H1 (cell line): ENCODE data around the gene CDHR5. TPM values are rescaled to one million over a fixed set of nuclear protein-coding genes. Genes with fewer than 3 reads are reported as not detected.

Experiments used
- CTCF ChIA-PET: fragments of 300-600 bp; sonication (Branson Sonifier 250); formaldehyde crosslinking; loops from one replicate; lab custom pipeline; 2021; ENCODE audit not compliant: partially characterized antibody; lab: Charles Lee
- POLR2A ChIA-PET: fragments of 300-600 bp; sonication (Branson Sonifier 250); formaldehyde crosslinking; loops from one replicate; lab custom pipeline; 2021; ENCODE audit warnings: inconsistent platforms; ENCODE audit not compliant: partially characterized antibody; lab: Charles Lee
- DNase-seq, 2 experiments: peaks; one replicate each; pipeline versions ENCODE4 v3.0.0 to v3.0.0-alpha.2; 2010 to 2022; ENCODE audit warnings: low spot score in 2 of 2, low read depth in 1 of 2, mixed read lengths in 1 of 2
- FAIRE-seq: peaks from 2 replicates; lab custom pipeline; 2011; peaks lifted over from hg19 to GRCh38; lab: Jason Lieb, UNC
- H2AFZ ChIP-seq: 2 replicates; pipeline ENCODE4 v1.8.1; 2012; ENCODE audit warnings: low read length, inconsistent platforms
- H2AK5ac ChIP-seq: 2 replicates; pipeline ENCODE4 v1.6.1; 2013; ENCODE audit warnings: low read depth, low read length
- H2BK120ac ChIP-seq: replicated peaks from 2 replicates; pipeline ENCODE3; 2013; ENCODE audit warnings: low read depth, low read length, inconsistent platforms
- H2BK12ac ChIP-seq: 2 replicates; pipeline ENCODE4 v1.6.1; 2013; ENCODE audit warnings: low read depth, low read length
- H2BK15ac ChIP-seq: 2 replicates; pipeline ENCODE4 v1.6.1; 2013; ENCODE audit warnings: low read length
- H2BK20ac ChIP-seq: 2 replicates; pipeline ENCODE4 v1.6.1; 2013; ENCODE audit warnings: low read length
- H2BK5ac ChIP-seq: 2 replicates; pipeline ENCODE4 v1.6.1; 2013; ENCODE audit warnings: low read depth, low read length
- H3K14ac ChIP-seq: 2 replicates; pipeline ENCODE4 v1.6.1; 2013; ENCODE audit warnings: inconsistent platforms; ENCODE audit not compliant: insufficient read length
- H3K18ac ChIP-seq: 2 replicates; pipeline ENCODE4 v1.6.1; 2013; ENCODE audit warnings: low read length; ENCODE audit errors: extremely low read depth
- H3K23ac ChIP-seq: 2 replicates; pipeline ENCODE4 v1.6.1; 2013; ENCODE audit warnings: inconsistent platforms; ENCODE audit not compliant: insufficient read length
- H3K23me2 ChIP-seq: 2 replicates; pipeline ENCODE4 v1.6.1; 2013; ENCODE audit warnings: low read depth, low read length
- H3K27ac ChIP-seq: 2 replicates; pipeline ENCODE4 v1.6.1; 2011; ENCODE audit warnings: low read depth, low read length, inconsistent platforms
- H3K27me3 ChIP-seq, 4 experiments: replicated peaks in 1 of 4; 1 replicate in 1 of 4; 2 replicates in 3 of 4; pipeline versions ENCODE4 v1.6.1 to v1.8.1; 2011 to 2013; ENCODE audit warnings: low read length in 3 of 4, mild to moderate bottlenecking in 3 of 4, inconsistent platforms in 2 of 4, mixed read lengths in 2 of 4, moderate library complexity in 1 of 4; ENCODE audit not compliant: control insufficient read depth in 3 of 4, insufficient read depth in 3 of 4; ENCODE audit errors: extremely low read depth in 1 of 4
- H3K36me3 ChIP-seq, 4 experiments: 2 replicates each; pipeline versions ENCODE4 v1.6.1 to v1.8.1; 2011 to 2013; ENCODE audit warnings: mild to moderate bottlenecking in 4 of 4, low read length in 3 of 4, moderate library complexity in 2 of 4, control low read depth in 1 of 4, inconsistent platforms in 1 of 4; ENCODE audit not compliant: insufficient read depth in 4 of 4, control insufficient read depth in 2 of 4
- H3K4ac ChIP-seq: replicated peaks from 2 replicates; pipeline ENCODE3; 2013; ENCODE audit warnings: low read length, low read depth, mixed read lengths, inconsistent platforms; ENCODE audit not compliant: insufficient read length
- H3K4me1 ChIP-seq, 4 experiments: replicated peaks in 1 of 4; 1 replicate in 1 of 4; 2 replicates in 3 of 4; pipeline versions ENCODE4 v1.6.1 to v1.8.1; 2011 to 2013; ENCODE audit warnings: low read length in 3 of 4, inconsistent platforms in 2 of 4, mixed read lengths in 1 of 4; ENCODE audit not compliant: insufficient read depth in 4 of 4, control insufficient read depth in 3 of 4
- H3K4me2 ChIP-seq, 2 experiments: 2 replicates each; pipeline versions ENCODE4 v1.6.1 to v1.8.1; 2011 to 2013; ENCODE audit warnings: low read depth in 2 of 2, low read length in 2 of 2, control low read depth in 1 of 2, inconsistent platforms in 1 of 2, mild to moderate bottlenecking in 1 of 2; ENCODE audit not compliant: insufficient read depth in 1 of 2
- H3K4me3 ChIP-seq, 4 experiments: fragments of 200-600, 300-600 bp in 1 of 4; sonication (generic), shearing (Covaris generic), sonication (Bioruptor Twin) in 1 of 4; 2 replicates each; pipeline versions ENCODE4 v1.5.1 to v1.8.1; 2011 to 2016; ENCODE audit warnings: low read length in 4 of 4, low read depth in 3 of 4, control low read depth in 2 of 4, inconsistent platforms in 2 of 4, mild to moderate bottlenecking in 2 of 4, mixed read lengths in 1 of 4, moderate library complexity in 1 of 4; ENCODE audit not compliant: insufficient read depth in 2 of 4; ENCODE audit errors: extremely low read depth in 1 of 4
- H3K56ac ChIP-seq: replicated peaks from 2 replicates; pipeline ENCODE3; 2013; ENCODE audit warnings: low read depth, mild to moderate bottlenecking, mixed read lengths, low read length, inconsistent platforms; ENCODE audit not compliant: insufficient read length
- H3K79me1 ChIP-seq: 2 replicates; pipeline ENCODE4 v1.6.1; 2013; ENCODE audit warnings: low read depth, low read length, control low read depth
- H3K79me2 ChIP-seq, 2 experiments: 2 replicates each; pipeline versions ENCODE4 v1.6.1 to v1.8.1; 2012 to 2013; ENCODE audit warnings: low read length in 2 of 2, mild to moderate bottlenecking in 2 of 2, inconsistent platforms in 1 of 2; ENCODE audit not compliant: insufficient read depth in 2 of 2, control insufficient read depth in 1 of 2
- H3K9ac ChIP-seq, 4 experiments: replicated peaks in 1 of 4; 1 replicate in 1 of 4; 2 replicates in 3 of 4; pipeline versions ENCODE4 v1.6.1 to v1.8.1; 2011 to 2013; ENCODE audit warnings: low read depth in 3 of 4, low read length in 3 of 4, control low read depth in 2 of 4, mild to moderate bottlenecking in 2 of 4, moderate library complexity in 2 of 4, inconsistent platforms in 1 of 4; ENCODE audit errors: extremely low read depth in 1 of 4
- H3K9me3 ChIP-seq, 2 experiments: 2 replicates each; pipeline versions ENCODE4 v1.6.1 to v1.8.1; 2012 to 2013; ENCODE audit warnings: mild to moderate bottlenecking in 2 of 2, moderate library complexity in 2 of 2, control low read depth in 1 of 2, inconsistent platforms in 1 of 2, low read depth in 1 of 2, low read length in 1 of 2, mixed read lengths in 1 of 2; ENCODE audit not compliant: insufficient read depth in 2 of 2
- H4K20me1 ChIP-seq, 2 experiments: replicated peaks in 1 of 2; 2 replicates each; pipeline versions ENCODE3 to v1.8.1; 2011 to 2013; ENCODE audit warnings: inconsistent platforms in 2 of 2, low read length in 2 of 2, mild to moderate bottlenecking in 1 of 2; ENCODE audit not compliant: insufficient read depth in 2 of 2, control insufficient read depth in 1 of 2
- H4K5ac ChIP-seq: 2 replicates; pipeline ENCODE4 v1.6.1; 2013; ENCODE audit warnings: low read length, low read depth, mixed read lengths, inconsistent platforms; ENCODE audit not compliant: insufficient read length
- H4K8ac ChIP-seq: 2 replicates; pipeline ENCODE4 v1.8.0; 2013; ENCODE audit warnings: mild to moderate bottlenecking, moderate library complexity, low read length, inconsistent platforms; ENCODE audit not compliant: insufficient read depth; ENCODE audit errors: extremely low read depth
- H4K91ac ChIP-seq: replicated peaks from 2 replicates; pipeline ENCODE3; 2013; ENCODE audit warnings: low read length, mixed read lengths, inconsistent platforms; ENCODE audit not compliant: insufficient read length
- CBX8 ChIP-seq: fragments of 300-800, 300-1000 bp; sonication (generic); IDR thresholded peaks from 2 replicates; pipeline ENCODE4 v1.7.1; 2016; ENCODE audit warnings: low read depth, low read length, borderline replicate concordance
- CHD1 ChIP-seq: IDR thresholded peaks from 2 replicates; pipeline ENCODE4 v1.6.1; 2012; ENCODE audit warnings: low read depth, low read length, improper control_type of control experiment
- CREB1 ChIP-seq: IDR thresholded peaks from 2 replicates; pipeline ENCODE4 v1.6.1; 2012; ENCODE audit warnings: inconsistent platforms
- JUND ChIP-seq: IDR thresholded peaks from 2 replicates; pipeline ENCODE4 v1.6.1; 2011; ENCODE audit warnings: mild to moderate bottlenecking, improper control_type of control experiment, low read length
- POU5F1 ChIP-seq: IDR thresholded peaks from 2 replicates; pipeline ENCODE4 v1.6.1; 2011; ENCODE audit warnings: low read depth, mild to moderate bottlenecking, low read length, moderate library complexity
- RAD21 ChIP-seq, 2 experiments: IDR thresholded peaks in 1 of 2; conservative IDR thresholded peaks in 1 of 2; 2 replicates each; pipeline ENCODE4 v1.6.1; 2011; ENCODE audit warnings: low read depth in 2 of 2, low read length in 2 of 2, improper control_type of control experiment in 1 of 2, inconsistent platforms in 1 of 2, mild to moderate bottlenecking in 1 of 2, moderate library complexity in 1 of 2
- SIN3A ChIP-seq, 2 experiments: IDR thresholded peaks in 1 of 2; conservative IDR thresholded peaks in 1 of 2; 2 replicates each; pipeline ENCODE4 v1.6.1; 2011 to 2012; ENCODE audit warnings: low read length in 2 of 2, improper control_type of control experiment in 1 of 2, low read depth in 1 of 2, mild to moderate bottlenecking in 1 of 2
- SIRT6 ChIP-seq: IDR thresholded peaks from one replicate; pipeline ENCODE4 v1.7.1; 2012; ENCODE audit warnings: low read length, inconsistent platforms
- SP1 ChIP-seq: IDR thresholded peaks from 2 replicates; pipeline ENCODE4 v1.6.1; 2011; ENCODE audit warnings: low read depth, low read length
- SP2 ChIP-seq: IDR thresholded peaks from 2 replicates; pipeline ENCODE4 v1.6.1; 2012; ENCODE audit warnings: mild to moderate bottlenecking, low read length, inconsistent platforms
- SRF ChIP-seq: IDR thresholded peaks from 2 replicates; pipeline ENCODE4 v1.6.1; 2011; ENCODE audit warnings: mild to moderate bottlenecking, low read depth, low read length, moderate library complexity
- SUZ12 ChIP-seq: fragments of 200-600 bp; sonication (generic); IDR thresholded peaks from 2 replicates; pipeline ENCODE4 v1.6.1; 2012; ENCODE audit warnings: mild to moderate bottlenecking, inconsistent platforms, low read length, moderate library complexity, mixed read lengths
- WGBS, 2 experiments: shearing (Covaris generic) in 1 of 2; methylation state at CpG; one replicate each; pipeline versions ENCODE4 v1.1.6 to v1.1.7; 2013 to 2015; ENCODE audit warnings: low lambda C conversion rate in 2 of 2, mixed read lengths in 2 of 2, inconsistent platforms in 1 of 2, low coverage in 1 of 2, missing lambda C conversion rate in 1 of 2; ENCODE audit not compliant: insufficient replicate concordance in 2 of 2, insufficient coverage in 1 of 2, insufficient read length in 1 of 2; ENCODE audit errors: extremely low coverage in 1 of 2, missing lambda C conversion rate in 1 of 2; 5-methylcytosine and 5-hydroxymethylcytosine counted together
- polyA plus RNA-seq, 7 experiments: library from polyadenylated mRNA; depleted of rRNA in 3 of 7; stranded (reverse) in 5 of 7; unstranded in 2 of 7; fragments of >200 nt in 5 of 7; fragments of 200-250 nt in 2 of 7; gene quantifications; 1 replicate in 5 of 7; 2 replicates in 1 of 7; 4 replicates in 1 of 7; pipeline versions ENCODE4 v1.2.1 to v1.2.3, GENCODE V29; 2011 to 2013; ENCODE audit warnings: missing spikeins in 2 of 7, mixed read lengths in 2 of 7
- total RNA-seq: library from RNA; stranded (reverse); fragmentation: NEBNext Ultra II Directional; extraction: Animal tissue kit (Norgen Biotek cat#: 25700); gene quantifications from 2 replicates; pipeline ENCODE4 v1.2.1, GENCODE V29; 2021
- TF ChIP-seq, protein P1 (sequence below): IDR thresholded peaks from 2 replicates; pipeline ENCODE4 v1.6.1; 2012; ENCODE audit warnings: inconsistent platforms

Gene CDHR5
- total and polyA plus RNA-seq, 2 of the 8 experiments (the other 6 are each of a cell fraction or from before 2014, with no cell fraction given) = not detected

DNA sequence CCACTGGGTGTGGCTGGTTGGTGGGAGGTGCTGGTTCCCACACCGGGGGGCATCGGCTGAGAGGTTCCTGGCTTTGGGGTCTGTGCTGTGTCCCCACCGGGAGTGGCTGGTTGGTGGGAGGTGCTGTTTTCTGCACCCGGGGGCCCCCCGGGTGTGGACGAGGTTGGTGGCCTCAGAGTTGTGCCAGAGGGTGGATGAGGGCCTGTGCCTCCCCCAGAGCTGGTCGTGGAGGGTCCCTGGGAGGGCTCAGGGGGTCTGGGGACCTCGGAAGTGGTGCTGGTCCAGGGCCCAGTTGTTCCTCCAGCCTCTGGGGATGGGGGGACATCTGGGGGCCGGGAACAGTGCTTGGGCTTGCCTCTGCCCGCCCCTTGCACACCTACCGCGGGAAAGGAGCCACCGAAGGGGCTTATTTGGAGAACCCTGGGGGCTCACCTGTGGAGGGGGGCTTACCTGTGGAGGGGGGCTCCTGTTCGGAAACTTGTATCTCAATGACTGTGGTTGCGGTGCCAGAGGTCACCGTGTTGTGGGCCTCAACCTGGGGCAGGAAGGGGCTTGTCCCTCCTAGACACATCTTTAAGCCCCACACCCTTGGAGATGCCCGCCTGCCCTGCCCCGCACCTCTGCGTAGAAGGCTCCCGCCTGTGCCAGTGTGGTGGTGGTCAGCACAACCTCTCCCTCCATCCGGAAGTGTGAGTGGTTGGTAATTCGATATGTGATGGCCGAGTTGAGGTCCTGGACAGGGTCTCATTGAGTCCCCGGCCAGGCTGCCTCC is 5.7 kb downstream of the CDHR5 start:
- no peak overlapping the region for H2AK5ac ChIP-seq
- no peak overlapping the region for H2BK12ac ChIP-seq
- H3K79me2 ChIP-seq = no peaks in the 10 kb centered on the region
- CTCF ChIA-PET = no interaction called here
- no peak overlapping the region for H2BK120ac ChIP-seq
- no peak overlapping the region for H3K4me3 ChIP-seq
- peaks cover 3% of the 10 kb centered on the region; the same call in 1 of the 2 replicates for H3K23me2 ChIP-seq
- H2BK20ac ChIP-seq = no peak overlapping the region
- H4K8ac ChIP-seq = no peak overlapping the region; the same call in 1 of the 2 replicates
- H3K4me2 ChIP-seq = no peak overlapping the region
- no peak overlapping the region for H3K4ac ChIP-seq
- H3K14ac ChIP-seq = no peak overlapping the region
- no peak overlapping the region for H2BK15ac ChIP-seq
- no peaks in the 10 kb centered on the region for H3K27me3 ChIP-seq
- H4K20me1 ChIP-seq = peaks cover 8 to 13% of the 10 kb centered on the region in 2 experiments
- H3K9ac ChIP-seq = no peak overlapping the region
- DNase-seq (no peak), FAIRE-seq (no peak)
- H2AFZ ChIP-seq = no peak overlapping the region
- H4K91ac ChIP-seq = no peak overlapping the region
- POLR2A ChIA-PET = no interaction called here
- H3K9me3 ChIP-seq = no peaks in the 10 kb centered on the region
- H3K23ac ChIP-seq = no peak overlapping the region
- no peak overlapping the region for H3K56ac ChIP-seq
- H3K27ac ChIP-seq = no peak overlapping the region
- H3K79me1 ChIP-seq = peaks cover 3% of the 10 kb centered on the region
- H3K18ac ChIP-seq = no peak overlapping the region
- WGBS, 2 experiments = 88% methylated on average over 16 of the region's 24 CpGs; no CpG with 5 or more reads in 1 of the 2 experiments
- 0 out of 2 replicates have a peak overlapping the region, but pooled peaks have one; percentile 66 for H2BK5ac ChIP-seq
- peaks cover 0 to 8% (median under 1%) of the 10 kb centered on the region in 4 experiments; a peak in 4 of 7 replicates for H3K4me1 ChIP-seq
- peaks cover 0 to 3% (median 0%) of the 10 kb centered on the region in 4 experiments; a peak in 1 of 8 replicates for H3K36me3 ChIP-seq
- H4K5ac ChIP-seq = no peak overlapping the region
- TF ChIP-seq CREB1 (no peak), SIN3A (conservative IDR thresholded peaks at IDR 0.05 in 1 of 2, IDR thresholded peaks at IDR 0.05 in 1 of 2; ENCODE audit: low read depth in 1 of 2, low read length in 2 of 2) (no peak), CHD1 (no peak), SRF (no peak), SIRT6 (no peak), SP1 (no peak), SUZ12 (no peak), POU5F1 (no peak), JUND (no peak), RAD21 (IDR thresholded peaks at IDR 0.05 in 1 of 2, conservative IDR thresholded peaks at IDR 0.05 in 1 of 2; ENCODE audit: low read depth in 2 of 2, low read length in 2 of 2) (no peak), CBX8 (no peak), SP2 (no peak)
- TF ChIP-seq, protein P1, sequence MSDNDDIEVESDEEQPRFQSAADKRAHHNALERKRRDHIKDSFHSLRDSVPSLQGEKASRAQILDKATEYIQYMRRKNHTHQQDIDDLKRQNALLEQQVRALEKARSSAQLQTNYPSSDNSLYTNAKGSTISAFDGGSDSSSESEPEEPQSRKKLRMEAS = no peak
